Embryonic facial prominence (tissue), 1 donor: ENCODE data around the gene MARK3.
A peak's percentile ranks its signal among the peaks of the same experiment; 100 is the strongest.
"Not testable (repeated sequence)": the region's sequence is repeated elsewhere in the genome, so short reads cannot be mapped to it uniquely, and the experiment has no call there.

Source experiments
- DNase-seq: peaks from one replicate; pipeline ENCODE4 v3.0.0-alpha.2; 2016; ENCODE audit errors: extremely low spot score

MARK3 gene

GRCh38 chr14:103489621-103490020 is 104.4 kb downstream of the MARK3 start:
- no peak for DNase-seq

GRCh38 chr14:103491691-103492090 is 106.5 kb downstream of the MARK3 start:
- DNase-seq, result no peak

DNA sequence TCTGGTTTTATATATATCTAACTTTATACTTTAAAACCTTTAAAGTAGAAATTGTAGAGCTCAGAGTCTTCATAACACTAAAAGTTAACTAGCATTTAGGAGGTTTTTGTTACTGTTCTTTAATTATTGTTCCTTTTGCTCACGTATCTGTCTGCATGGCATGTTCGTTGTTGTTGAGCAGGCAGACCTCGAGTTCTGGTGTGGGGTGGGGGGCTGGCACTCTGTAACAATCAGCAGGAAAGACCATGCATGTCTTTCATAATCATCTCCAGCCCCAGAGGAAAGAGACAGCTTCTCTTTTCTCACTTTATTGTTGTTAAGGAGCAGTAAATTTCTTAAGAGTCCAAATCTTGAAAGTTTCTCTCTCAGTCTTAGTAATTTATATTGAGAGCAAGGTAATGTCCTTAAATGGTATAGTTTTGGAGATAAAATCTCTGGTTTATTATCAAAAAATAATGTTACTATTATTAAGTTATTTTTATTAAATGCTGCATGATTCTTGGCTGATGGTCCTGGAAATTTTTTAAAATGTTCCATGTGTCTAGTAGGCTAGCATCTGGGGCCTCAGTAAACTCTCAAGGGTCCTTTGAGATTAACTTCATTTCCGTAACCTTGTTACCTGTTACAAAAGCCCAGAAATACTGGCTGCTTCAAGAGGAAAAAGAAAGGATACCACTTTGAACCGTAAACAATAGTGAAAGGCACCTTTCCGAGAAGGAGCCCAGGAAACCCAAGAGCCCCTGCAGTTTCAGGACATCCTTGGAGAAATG is 107.1 kb downstream of the MARK3 start:
- no peak for DNase-seq

GRCh38 chr14:103495854-103496253 is 110.6 kb downstream of the MARK3 start:
- DNase-seq, result no peak

DNA sequence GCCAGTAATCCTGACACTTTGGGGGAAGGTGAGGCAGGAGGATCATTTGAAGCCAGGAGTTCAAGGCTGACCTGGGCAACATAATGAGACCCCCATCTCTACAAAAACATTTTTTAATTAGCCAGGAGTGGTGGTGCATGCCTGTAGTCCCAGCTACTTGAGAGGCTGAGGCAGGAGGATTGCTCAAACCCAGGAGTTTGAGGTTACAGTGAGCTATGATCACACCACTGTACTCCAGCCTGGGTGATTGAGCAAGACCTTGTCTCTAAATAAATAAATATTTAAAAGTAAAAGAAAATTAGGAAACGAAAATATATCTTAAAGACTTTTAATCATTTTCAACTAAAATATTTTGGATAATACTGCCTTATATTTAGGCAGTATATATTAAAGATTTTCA is 111.6 kb downstream of the MARK3 start:
- DNase-seq, result no peak

- DNase-seq, result no peak
Measured at GRCh38 chr14:103499709-103500108, 114.5 kb downstream of the MARK3 start.

DNA sequence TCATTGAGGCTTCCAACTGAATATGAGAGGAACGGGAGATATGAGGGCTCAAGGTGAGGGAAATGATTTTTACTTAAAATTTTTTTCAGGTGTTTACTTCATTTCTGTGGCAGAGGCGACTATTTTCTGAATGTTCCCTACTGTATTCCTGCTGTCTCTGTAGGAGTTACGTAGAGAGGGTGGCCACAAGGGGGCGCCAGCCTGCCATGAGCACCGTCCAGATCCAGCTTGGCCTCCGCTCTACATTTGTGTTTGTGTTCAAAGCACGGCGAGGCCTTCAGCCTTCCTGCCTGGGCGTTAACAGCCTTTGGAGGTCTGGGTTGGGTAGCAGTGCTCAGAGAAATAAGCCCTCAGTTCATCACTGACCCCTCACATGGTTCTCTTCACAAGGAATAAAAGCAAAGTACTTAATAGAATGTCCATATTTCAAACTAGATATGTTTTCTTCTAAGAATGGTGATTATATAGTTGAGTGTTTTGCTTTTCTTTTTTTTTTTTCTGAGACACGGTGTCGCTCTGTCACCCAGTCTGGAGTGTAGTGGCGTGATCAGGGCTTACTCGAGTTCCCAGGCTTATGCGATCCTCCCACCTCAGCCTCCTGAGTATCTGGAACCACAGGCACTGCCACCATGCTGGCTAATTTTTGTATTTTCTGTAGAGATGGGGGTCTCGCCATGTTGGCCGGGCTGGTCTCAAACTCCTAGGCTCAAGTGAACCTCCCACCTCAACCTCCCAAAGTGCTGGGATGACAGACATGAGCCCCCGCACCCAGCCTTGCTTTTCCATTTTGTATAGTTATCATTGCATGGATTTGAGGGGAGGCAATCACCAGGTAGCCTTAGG is 115.2 kb downstream of the MARK3 start:
- DNase-seq, result peak; percentile 75

GRCh38 chr14:103501041-103501870 is 116.0 kb downstream of the MARK3 start:
- DNase-seq, result no peak

- no peak for DNase-seq
Measured at GRCh38 chr14:103501921-103502669, 116.9 kb downstream of the MARK3 start.

DNA sequence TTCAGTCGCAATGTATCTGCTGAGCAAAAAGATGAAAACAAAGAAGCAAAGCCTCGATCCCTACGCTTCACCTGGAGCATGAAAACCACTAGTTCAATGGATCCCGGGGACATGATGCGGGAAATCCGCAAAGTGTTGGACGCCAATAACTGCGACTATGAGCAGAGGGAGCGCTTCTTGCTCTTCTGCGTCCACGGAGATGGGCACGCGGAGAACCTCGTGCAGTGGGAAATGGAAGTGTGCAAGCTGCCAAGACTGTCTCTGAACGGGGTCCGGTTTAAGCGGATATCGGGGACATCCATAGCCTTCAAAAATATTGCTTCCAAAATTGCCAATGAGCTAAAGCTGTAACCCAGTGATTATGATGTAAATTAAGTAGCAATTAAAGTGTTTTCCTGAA is 117.7 kb downstream of the MARK3 start:
- DNase-seq, result no peak

DNA sequence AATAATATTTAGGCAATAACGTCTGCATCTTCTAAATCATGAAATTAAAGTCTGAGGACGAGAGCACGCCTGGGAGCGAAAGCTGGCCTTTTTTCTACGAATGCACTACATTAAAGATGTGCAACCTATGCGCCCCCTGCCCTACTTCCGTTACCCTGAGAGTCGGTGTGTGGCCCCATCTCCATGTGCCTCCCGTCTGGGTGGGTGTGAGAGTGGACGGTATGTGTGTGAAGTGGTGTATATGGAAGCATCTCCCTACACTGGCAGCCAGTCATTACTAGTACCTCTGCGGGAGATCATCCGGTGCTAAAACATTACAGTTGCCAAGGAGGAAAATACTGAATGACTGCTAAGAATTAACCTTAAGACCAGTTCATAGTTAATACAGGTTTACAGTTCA is 118.1 kb downstream of the MARK3 start:
- DNase-seq, result no peak

GRCh38 chr14:103504991-103505565 is 119.9 kb downstream of the MARK3 start:
- DNase-seq, result no peak

DNA sequence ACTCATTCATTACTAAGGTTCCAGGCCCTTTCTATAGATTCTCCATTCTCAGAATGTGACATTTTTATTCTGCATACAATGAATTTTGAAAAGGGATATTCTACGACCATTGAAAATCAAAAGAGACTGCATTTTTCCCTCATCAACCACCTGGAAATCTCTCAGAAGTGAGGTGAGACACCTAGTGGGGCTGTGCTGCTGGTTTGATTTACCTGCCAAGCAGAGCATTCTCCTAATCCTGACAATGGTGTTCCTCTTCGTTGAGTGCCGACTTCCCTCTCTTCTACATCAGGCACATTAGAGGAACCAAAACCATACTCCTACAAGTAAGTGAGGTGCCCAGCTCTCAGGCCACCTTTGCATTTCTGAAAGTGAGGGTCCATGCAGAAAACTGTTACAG is 122.5 kb downstream of the MARK3 start:
- DNase-seq, result no peak

- DNase-seq, result no peak
Measured at GRCh38 chr14:103508521-103509329, 123.5 kb downstream of the MARK3 start.

GRCh38 chr14:103509864-103510723 is 124.9 kb downstream of the MARK3 start:
- DNase-seq, result no peak

GRCh38 chr14:103510724-103511693 is 125.8 kb downstream of the MARK3 start:
- DNase-seq, result no peak

DNA sequence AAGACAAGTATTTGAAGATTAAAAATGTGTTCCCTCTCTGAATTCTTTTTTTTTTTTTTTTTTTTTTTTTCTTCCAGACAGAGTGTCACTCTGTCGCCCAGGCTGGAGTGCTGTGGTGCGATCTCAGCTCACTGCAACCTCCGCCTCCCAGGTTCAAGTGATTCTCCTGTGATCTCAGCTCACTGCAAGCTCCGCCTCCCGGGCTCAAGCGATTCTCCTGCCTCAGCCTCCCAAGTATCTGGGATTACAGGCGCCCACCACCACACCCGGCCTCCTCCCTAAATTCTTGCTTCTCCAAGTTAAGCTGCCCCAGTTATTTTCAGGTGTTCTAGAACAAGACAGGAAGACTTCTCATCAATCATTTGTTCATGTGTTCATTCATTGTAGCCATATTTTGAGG is 127.0 kb downstream of the MARK3 start:
- DNase-seq, result not testable (repeated sequence)
